Iris pigment epithelial cell (primary cell): ENCODE measurements around the gene CHST3.

Experiments
- DNase-seq: peaks from one replicate; pipeline ENCODE4 v3.0.0-alpha.2; 2011; ENCODE audit warnings: low read depth

Gene CHST3

DNA sequence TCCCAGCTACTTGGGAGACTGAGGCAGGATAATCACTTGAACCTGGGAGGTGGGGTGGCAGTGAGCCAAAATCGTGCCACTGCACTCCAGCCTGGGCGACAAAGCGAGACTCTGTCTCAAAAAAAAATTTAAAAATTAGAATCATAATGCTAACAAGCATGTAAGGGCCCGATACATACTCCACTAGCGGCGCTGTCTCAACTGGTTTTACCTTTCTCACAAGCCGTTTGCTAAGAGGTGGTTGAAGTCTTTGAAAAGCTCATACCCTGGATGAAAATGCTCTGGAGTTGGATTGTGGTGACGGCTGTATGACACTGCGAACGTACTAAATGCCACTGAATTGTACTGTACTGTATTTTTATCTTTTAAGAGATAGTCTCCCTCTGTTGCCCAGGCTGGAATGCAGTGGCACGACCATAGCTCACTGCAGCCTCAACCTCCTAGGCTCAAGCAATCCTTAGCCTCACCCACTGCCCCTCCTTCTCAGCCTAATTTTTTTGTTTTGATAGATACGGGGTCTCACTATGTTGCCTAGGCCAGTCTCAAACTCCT is 94.2 kb downstream of the CHST3 start:
- DNase-seq: no peak

DNA sequence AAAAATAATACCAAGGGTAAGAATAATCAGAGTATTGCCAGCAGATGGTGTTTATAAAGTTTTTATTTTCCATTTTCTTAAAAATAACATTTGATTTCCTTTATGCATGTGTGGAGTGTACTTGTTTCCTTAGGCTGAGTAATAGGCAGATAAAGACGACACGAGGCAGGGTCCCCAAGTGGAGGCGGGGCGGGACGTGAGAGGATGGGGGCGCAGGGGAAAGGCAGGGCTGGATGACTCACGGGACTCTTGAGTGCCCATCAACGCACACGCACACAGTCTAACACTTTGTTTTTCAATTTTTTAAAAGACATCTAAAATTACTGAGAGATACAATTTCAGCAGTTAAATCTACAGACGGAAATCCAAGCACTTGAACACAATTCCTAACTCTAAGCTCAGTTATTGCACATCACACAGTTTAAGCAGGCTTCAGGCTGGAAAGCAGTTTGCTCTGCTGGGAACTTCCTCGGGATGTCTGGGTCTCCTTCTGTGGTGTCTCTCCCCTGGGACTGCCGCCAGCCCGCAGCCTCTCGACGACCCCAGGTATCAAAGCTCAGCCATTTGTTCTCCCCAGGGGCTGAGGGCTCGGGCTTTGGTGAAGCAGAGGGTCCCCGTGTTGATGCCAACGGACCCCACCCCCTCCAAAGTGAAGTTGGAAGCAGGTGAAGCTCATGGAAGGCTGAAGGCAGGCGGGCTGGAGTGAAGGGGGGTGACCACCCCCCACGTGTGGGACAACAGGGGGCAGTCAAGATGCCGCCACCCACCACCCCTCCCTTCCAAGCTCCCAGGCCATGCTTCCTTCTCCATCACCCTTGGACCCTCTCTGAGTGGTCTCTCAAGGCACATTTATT is 95.0 kb downstream of the CHST3 start:
- peak; percentile 14 for DNase-seq

DNA sequence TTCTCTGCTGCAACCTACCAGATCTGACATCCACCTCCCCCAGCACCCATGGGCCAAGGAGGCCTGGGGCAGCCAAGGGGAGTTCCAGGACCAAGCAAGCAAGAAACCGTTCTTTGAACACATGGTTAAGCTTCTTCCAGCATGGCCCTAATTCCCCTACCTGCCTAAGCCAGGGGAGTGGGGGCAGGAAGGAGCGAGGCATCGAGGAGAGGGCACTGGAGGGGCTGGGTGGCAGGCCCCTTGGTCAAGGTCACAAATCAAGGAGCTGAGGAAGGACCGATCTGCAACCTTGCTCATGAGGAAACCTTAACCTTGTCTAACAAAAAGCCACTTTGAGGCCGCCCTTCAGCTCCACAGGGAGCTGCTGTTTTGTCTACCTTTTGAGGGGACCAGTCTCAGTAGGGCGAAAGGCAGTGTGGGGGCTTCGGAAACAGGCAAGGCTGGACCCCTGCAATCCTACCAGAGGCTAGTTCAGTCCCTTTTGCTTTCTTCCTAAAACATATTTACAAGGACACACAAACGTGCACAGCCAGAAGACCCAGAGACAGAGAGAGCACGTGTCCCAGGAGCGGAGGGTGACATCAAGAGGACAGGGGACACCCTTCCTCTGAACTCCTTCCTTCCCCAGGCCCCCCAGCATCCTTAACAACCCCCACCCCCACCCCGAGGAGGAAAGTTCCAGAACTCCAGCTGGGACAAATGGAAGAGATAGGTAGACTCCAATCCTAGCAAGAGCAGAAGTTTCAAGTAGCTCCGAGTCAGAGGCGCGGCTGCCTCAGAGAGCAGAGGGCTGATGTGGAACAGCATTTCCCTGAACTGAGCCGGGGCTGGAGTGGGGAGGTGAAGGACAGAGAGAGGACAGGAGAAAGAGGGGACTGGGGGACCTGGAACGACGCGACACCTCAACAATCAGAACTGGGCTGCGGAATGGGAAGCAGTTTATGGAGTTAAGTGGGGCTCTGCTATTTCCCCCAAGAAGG is 95.9 kb downstream of the CHST3 start:
- DNase-seq: no peak

DNA sequence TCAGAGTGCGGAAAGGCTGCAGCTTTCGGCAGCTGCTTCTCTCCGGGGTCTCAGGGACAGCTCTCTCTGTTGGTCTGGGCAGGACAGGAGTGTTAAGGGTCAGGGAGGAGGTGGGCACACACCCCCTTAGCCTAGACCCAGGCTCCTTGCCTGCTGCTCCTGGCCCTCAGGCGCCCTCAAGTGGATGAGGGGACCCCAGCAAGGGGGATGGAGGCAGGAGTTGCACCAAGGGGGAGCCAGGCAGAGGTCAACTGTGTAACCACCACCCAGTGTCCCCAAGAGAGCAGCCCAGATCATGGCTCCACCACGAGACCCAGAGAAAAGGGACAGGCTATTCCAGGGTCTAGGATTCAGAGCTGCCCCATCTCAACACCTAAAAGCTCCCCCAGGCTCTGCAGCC is 97.3 kb downstream of the CHST3 start:
- DNase-seq: no peak

DNA sequence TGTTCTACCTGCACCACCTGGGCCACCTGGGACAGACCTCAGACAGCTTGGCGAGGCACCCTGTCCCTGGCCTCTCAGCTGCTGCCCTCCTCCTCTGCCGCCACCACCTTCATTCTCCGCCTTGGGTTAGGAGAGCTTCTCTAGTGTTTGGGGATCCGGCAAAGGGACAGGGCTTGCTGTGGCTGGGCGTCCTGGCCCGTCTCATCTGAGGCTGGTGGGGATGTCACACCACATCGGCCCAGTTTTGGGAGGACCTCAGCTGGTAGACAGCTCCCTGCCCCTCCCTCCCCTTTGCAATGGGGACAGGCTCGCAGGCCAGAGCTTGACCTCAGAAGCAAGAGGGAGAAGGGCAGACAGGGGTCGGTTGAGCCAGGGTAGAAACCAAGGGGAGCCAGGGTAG is 97.7 kb downstream of the CHST3 start:
- no peak for DNase-seq

DNA sequence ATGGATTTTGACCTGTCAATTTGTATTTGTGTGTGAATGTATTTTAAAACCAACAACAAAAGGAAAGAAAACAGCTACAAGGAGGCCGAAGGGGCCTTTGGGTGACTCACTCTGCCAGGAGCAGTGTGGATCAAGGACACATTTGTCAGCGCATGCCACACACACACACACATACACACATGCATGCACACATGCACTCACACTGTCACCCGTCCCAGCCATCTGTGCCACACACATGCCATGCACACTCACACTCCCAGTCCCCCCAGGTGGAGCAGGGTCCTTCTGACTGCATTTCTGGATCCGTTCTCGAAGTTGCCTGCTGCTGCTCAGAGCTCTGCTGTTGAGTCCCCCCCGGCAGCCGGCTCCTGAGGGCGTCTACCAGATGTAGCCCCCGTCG is 98.2 kb downstream of the CHST3 start:
- peak; percentile 26 for DNase-seq
